MCF 10A (cell line): Measurements from ENCODE around the gene LILRA1. TPM values are rescaled to one million over a fixed set of nuclear protein-coding genes. Genes with fewer than 3 reads are reported as not detected.
"Not testable (repeated sequence)": the region's sequence is repeated elsewhere in the genome, so short reads cannot be mapped to it uniquely, and the experiment has no call there.

Experiments used
- BruUV-seq: library from RNA; stranded (reverse); fragments of 400-500 nt; replicated peaks from 2 replicates; lab custom pipeline; 2021; lab: Mats Ljungman, UMichigan
- CTCF ChIA-PET: fragments of 300-600 bp; sonication (Branson Sonifier 250); formaldehyde crosslinking; extraction: SDS; loops from one replicate; lab custom pipeline; 2021; ENCODE audit warnings: antibody characterized with exemption, inconsistent platforms; lab: Yijun Ruan, JAX
- POLR2A ChIA-PET: fragments of 300-600, 350-650 bp; sonication (Branson Sonifier 250); formaldehyde crosslinking; extraction: SDS; loops from one replicate; lab custom pipeline; 2020; ENCODE audit warnings: antibody characterized with exemption, inconsistent platforms; lab: Yijun Ruan, JAX
- DNase-seq: peaks from one replicate; pipeline ENCODE4 v3.0.0-alpha.2; 2018; ENCODE audit not compliant: unreplicated experiment
- H3K27ac Mint-ChIP-seq: one replicate; pipeline ENCODE4 v1.8.0; 2022; ENCODE audit warnings: mild to moderate bottlenecking, low read depth, mixed read lengths; ENCODE audit not compliant: unreplicated experiment
- H3K27me3 Mint-ChIP-seq: one replicate; pipeline ENCODE4 v1.8.0; 2022; ENCODE audit warnings: mixed read lengths; ENCODE audit not compliant: insufficient read depth, unreplicated experiment
- H3K36me3 Mint-ChIP-seq: one replicate; pipeline ENCODE4 v1.8.0; 2022; ENCODE audit warnings: mild to moderate bottlenecking, moderate library complexity, mixed read lengths; ENCODE audit not compliant: insufficient read depth, unreplicated experiment
- H3K4me1 Mint-ChIP-seq: one replicate; pipeline ENCODE4 v1.8.0; 2022; ENCODE audit warnings: mixed read lengths; ENCODE audit not compliant: insufficient read depth, unreplicated experiment
- H3K4me3 Mint-ChIP-seq: one replicate; pipeline ENCODE4 v1.8.0; 2022; ENCODE audit warnings: mild to moderate bottlenecking, moderate library complexity, mixed read lengths; ENCODE audit not compliant: unreplicated experiment
- H3K9me3 Mint-ChIP-seq: one replicate; pipeline ENCODE4 v1.8.0; 2022; ENCODE audit warnings: mixed read lengths; ENCODE audit not compliant: unreplicated experiment
- intact Hi-C: fragments of 100-400 bp; cut with micrococcal nuclease; formaldehyde crosslinking; loops from 2 replicates; pipeline ENCODE4 v1.14.1; 2022
- total RNA-seq: library from RNA; stranded (reverse); gene quantifications from 2 replicates; pipeline ENCODE4 v1.2.3, GENCODE V29; 2022
- TF ChIP-seq, protein P1 (sequence below): fragments of 200-600 bp; IDR thresholded peaks from one replicate; pipeline ENCODE4 v1.8.0; 2022; ENCODE audit warnings: antibody characterized with exemption, mild to moderate bottlenecking; ENCODE audit not compliant: unreplicated experiment

Gene LILRA1
- total RNA-seq, 1 experiment from 2014 or later: not detected

DNA sequence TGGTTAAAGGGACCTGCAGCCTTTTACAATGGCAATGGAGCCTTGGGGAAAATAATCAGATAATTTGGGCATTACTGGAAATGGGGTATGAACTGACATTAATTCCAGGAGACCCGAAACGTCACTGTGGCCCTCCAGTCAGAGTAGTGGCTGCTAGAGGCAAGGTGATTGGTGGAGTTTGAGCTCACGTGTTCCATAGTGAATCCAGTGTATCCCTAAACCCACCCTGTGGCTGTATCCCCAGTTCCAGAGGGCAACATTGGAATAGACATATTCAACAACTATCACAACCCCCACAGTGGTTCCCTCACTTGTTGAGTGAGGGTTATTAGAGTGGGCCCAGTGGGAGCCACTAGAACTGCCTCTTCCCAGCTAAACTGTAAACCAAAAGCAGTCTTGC, 23.1 kb upstream of the LILRA1 start:
- no peak overlapping the region for H3K4me3 Mint-ChIP-seq
- no peaks in the 10 kb centered on the region for H3K36me3 Mint-ChIP-seq
- no peak overlapping the region for H3K27ac Mint-ChIP-seq
- H3K9me3 Mint-ChIP-seq: peaks cover 16% of the 10 kb centered on the region
- POLR2A ChIA-PET: no interaction called here
- no peaks in the 10 kb centered on the region for H3K4me1 Mint-ChIP-seq
- H3K27me3 Mint-ChIP-seq: no peaks in the 10 kb centered on the region
- CTCF ChIA-PET: interaction anchor here (0.8 kb wide), 1 partner anchor 92 kb away, joined by 3 read pairs; no protein-coding TSS in a partner anchor
- DNase-seq: no peak
- intact Hi-C loops: no loop called here
- TF ChIP-seq, protein P1, sequence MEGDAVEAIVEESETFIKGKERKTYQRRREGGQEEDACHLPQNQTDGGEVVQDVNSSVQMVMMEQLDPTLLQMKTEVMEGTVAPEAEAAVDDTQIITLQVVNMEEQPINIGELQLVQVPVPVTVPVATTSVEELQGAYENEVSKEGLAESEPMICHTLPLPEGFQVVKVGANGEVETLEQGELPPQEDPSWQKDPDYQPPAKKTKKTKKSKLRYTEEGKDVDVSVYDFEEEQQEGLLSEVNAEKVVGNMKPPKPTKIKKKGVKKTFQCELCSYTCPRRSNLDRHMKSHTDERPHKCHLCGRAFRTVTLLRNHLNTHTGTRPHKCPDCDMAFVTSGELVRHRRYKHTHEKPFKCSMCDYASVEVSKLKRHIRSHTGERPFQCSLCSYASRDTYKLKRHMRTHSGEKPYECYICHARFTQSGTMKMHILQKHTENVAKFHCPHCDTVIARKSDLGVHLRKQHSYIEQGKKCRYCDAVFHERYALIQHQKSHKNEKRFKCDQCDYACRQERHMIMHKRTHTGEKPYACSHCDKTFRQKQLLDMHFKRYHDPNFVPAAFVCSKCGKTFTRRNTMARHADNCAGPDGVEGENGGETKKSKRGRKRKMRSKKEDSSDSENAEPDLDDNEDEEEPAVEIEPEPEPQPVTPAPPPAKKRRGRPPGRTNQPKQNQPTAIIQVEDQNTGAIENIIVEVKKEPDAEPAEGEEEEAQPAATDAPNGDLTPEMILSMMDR: no peak
- BruUV-seq: no TSS peak

DNA sequence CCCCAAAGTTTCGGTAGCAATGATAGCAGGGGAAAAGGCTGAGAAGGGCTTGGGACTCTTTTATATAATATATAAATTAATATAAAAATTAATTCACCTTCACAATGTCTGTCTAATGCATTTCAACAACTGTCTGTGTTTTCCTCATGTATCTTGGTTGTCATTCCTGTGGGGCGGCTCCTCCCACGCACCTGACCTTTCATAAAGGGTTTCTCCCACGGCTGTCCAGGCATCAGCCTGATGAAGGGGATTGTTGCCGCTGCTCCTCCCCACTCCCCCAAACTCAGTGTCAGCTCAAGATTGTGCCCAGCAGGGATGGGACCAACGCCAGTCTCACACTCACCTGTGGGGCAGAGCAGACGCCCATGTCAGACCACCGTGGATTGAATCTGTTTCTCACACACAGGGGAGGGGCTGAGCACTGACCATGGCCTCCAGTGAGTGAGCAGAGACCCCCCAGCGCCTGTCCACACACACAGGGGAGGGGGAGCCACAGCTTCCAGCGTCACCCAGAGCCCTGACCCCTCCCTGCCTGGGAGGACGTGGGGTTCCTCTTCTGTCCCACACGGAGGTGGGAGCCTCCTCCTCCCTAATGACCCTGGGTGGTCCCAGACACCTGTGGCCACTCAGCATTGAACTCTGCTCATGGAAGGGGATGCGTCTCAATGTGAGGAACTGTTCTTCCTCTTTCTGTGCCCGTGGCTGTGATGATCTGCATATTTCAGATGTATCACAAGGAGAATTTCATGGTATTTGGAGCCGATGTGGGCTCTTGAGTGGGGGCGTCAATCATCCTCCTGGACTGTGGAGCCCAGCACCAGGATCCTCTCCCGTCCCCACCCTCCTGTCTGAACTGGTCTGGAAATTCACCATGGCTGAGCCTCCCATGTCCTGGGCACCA, 21.5 kb upstream of the LILRA1 start:
- peaks cover 16% of the 10 kb centered on the region for H3K9me3 Mint-ChIP-seq
- DNase-seq, H3K27me3 Mint-ChIP-seq, H3K27ac Mint-ChIP-seq, H3K4me3 Mint-ChIP-seq, BruUV-seq, CTCF ChIA-PET, H3K4me1 Mint-ChIP-seq, H3K36me3 Mint-ChIP-seq, intact Hi-C loops: not testable (repeated sequence)
- POLR2A ChIA-PET: interaction anchor here (0.6 kb wide), 1 partner anchor 21 kb away, joined by 6 read pairs; the partner anchor contains the start of gene LILRA1

DNA sequence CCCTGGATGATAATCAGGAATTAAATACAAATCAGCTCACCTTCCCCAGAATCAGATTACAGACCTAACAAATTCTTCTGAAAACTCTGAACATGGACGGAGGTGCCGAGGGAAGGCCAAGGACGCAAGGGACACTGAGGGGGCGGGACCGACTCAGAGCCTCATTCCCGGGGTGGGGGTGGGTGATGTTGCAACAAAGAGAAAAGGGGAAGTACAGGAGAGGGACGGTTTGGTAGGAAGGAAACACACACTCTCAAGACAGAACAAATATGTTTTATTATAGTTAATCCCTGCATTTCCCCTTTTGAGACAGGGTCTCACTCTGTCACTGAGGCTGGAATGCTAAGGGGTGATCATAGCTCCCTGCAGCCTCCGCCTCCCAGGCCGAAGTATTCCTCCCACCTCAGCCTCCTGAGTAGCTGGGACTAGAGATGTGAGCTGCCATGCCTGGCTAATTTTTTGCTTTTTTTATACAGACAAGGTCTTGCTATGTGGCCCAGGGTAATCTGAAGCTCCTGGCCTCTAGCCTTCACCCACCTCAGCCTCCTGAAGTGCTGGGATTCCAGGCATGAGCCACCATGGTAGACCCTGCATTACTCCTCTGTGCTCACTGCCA, 20.6 kb upstream of the LILRA1 start:
- no peak for DNase-seq

DNA sequence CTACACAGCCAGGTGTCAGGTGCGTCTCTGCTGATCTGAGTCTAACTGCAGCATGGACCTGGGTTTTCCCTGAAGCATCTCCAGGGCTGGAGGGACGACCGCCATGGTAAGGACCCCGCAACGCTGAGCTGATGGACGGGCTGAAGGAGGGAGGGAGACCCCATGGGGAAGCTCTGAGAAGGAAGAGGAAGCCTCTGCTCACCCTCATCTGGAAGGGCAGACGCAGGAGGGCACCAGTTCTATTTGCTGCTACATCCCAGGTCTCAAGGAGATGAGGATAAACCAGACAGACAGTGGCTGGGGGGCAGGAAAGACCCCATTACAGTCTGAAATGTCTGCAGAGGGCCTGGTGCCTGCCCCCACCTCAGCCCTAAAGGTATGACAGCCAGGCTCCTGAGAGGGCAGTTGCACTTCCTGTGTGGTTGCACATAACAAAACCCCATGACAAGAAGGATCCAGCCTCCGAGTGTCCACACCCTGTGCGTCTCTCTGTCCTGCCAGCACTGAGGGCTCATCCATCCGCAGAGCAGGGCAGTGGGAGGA, 20.0 kb upstream of the LILRA1 start, which contains the start of gene LILRA2:
LILRA2 (plus strand) TSS at position 461 of the 543 bp plus-strand sequence. CDS start 89 bp downstream, outside the sequence.
- Mint-ChIP-seq H3K27ac (no peak within 1 kb of the TSS), H3K36me3 (no peaks in the 10 kb centered on the region), H3K9me3 (peaks cover 4% of the 10 kb centered on the region), H3K4me1 (no peaks in the 10 kb centered on the region), H3K4me3 (no peak within 1 kb of the TSS), H3K27me3 (no peaks in the 10 kb centered on the region)
- ChIA-PET CTCF (no interaction called here), POLR2A (no interaction called here)
- BruUV-seq: no TSS peak
- TF ChIP-seq, protein P1: no peak
- intact Hi-C loops: no loop called here
- DNase-seq: no peak

More for the DNA sequence above, 20.6 kb upstream of the LILRA1 start:
- TF ChIP-seq, protein P1: no peak
- POLR2A ChIA-PET: interaction anchor here (0.6 kb wide), 1 partner anchor 20 kb away, joined by 6 read pairs; the partner anchor contains the start of gene LILRA1
- no peaks in the 10 kb centered on the region for H3K36me3 Mint-ChIP-seq
- intact Hi-C loops: no loop called here
- no peaks in the 10 kb centered on the region for H3K27me3 Mint-ChIP-seq
- CTCF ChIA-PET: no interaction called here
- H3K27ac Mint-ChIP-seq: no peak overlapping the region
- no TSS peak for BruUV-seq
- H3K4me3 Mint-ChIP-seq: no peak overlapping the region
- peaks cover 8% of the 10 kb centered on the region for H3K9me3 Mint-ChIP-seq
- no peaks in the 10 kb centered on the region for H3K4me1 Mint-ChIP-seq
